Hepatocyte (in vitro differentiated cells): ENCODE results near the gene GALC. TPM values are rescaled to one million over a fixed set of nuclear protein-coding genes. Genes with fewer than 3 reads are reported as not detected.

Experiments
- DNase-seq: peaks from one replicate; pipeline ENCODE4 v3.0.0-alpha.2; 2016; ENCODE audit warnings: low spot score
- H2AFZ ChIP-seq: fragments of 200-600 bp; sonication (generic); 2 replicates; pipeline ENCODE4 v1.6.0; 2016; ENCODE audit warnings: antibody characterized with exemption, mild to moderate bottlenecking
- H3K27ac ChIP-seq: fragments of 200-600 bp; sonication (generic); 2 replicates; pipeline ENCODE4 v1.5.1; 2016; ENCODE audit warnings: mild to moderate bottlenecking
- H3K27me3 ChIP-seq: fragments of 200-600 bp; sonication (generic); 2 replicates; pipeline ENCODE4 v1.6.1; 2016
- H3K36me3 ChIP-seq: fragments of 200-600 bp; sonication (generic); replicated peaks from 2 replicates; pipeline ENCODE4 v1.5.1; 2016; ENCODE audit warnings: low read depth; ENCODE audit not compliant: insufficient read depth
- H3K4me1 ChIP-seq: fragments of 200-600 bp; sonication (generic); 2 replicates; pipeline ENCODE4 v1.5.1; 2016; ENCODE audit warnings: mild to moderate bottlenecking, moderate library complexity; ENCODE audit not compliant: insufficient read depth
- H3K4me2 ChIP-seq: fragments of 200-600 bp; sonication (generic); 2 replicates; pipeline ENCODE4 v1.6.0; 2016
- H3K4me3 ChIP-seq: fragments of 200-600 bp; sonication (generic); 2 replicates; pipeline ENCODE4 v1.5.1; 2016; ENCODE audit warnings: mild to moderate bottlenecking
- H3K79me2 ChIP-seq: fragments of 200-600 bp; sonication (generic); 2 replicates; pipeline ENCODE4 v1.6.0; 2017; ENCODE audit warnings: mild to moderate bottlenecking
- H3K9me2 ChIP-seq: fragments of 200-600 bp; sonication (generic); replicated peaks from 2 replicates; pipeline ENCODE4 v1.6.0; 2017; ENCODE audit warnings: mild to moderate bottlenecking; ENCODE audit not compliant: insufficient read depth
- H3K9me3 ChIP-seq: fragments of 200-600 bp; sonication (generic); 2 replicates; pipeline ENCODE4 v1.5.1; 2016; ENCODE audit warnings: low read depth, mild to moderate bottlenecking
- H4K20me1 ChIP-seq: fragments of 200-600 bp; sonication (generic); 2 replicates; pipeline ENCODE4 v1.6.0; 2016; ENCODE audit warnings: mild to moderate bottlenecking; ENCODE audit not compliant: insufficient read depth, poor library complexity, severe bottlenecking
- EZH2 ChIP-seq: fragments of 200-600 bp; sonication (generic); IDR thresholded peaks from 2 replicates; pipeline ENCODE4 v1.6.1; 2016; ENCODE audit warnings: antibody characterized with exemption, mild to moderate bottlenecking, borderline replicate concordance
- EZH2phosphoT487 ChIP-seq: fragments of 200-600 bp; sonication (generic); IDR thresholded peaks from one replicate; pipeline ENCODE4 v1.6.1; 2018; ENCODE audit warnings: antibody characterized with exemption, mild to moderate bottlenecking, low read depth, moderate library complexity; ENCODE audit not compliant: unreplicated experiment, severe bottlenecking
- WGBS: methylation state at CpG from one replicate; pipeline ENCODE4 v1.1.6; 2016; ENCODE audit warnings: low lambda C conversion rate; ENCODE audit errors: missing lambda C conversion rate; 5-methylcytosine and 5-hydroxymethylcytosine counted together
- polyA plus RNA-seq: library from polyadenylated mRNA; unstranded; fragments of >200 nt; fragmentation: Nextera tagmentation; extraction: Ambion mirVana; gene quantifications from 2 replicates; pipeline ENCODE4 v1.2.1, GENCODE V29; 2016
- small RNA-seq: library from RNA; depleted of rRNA; stranded (forward); fragments of <200 nt; gene quantifications from one replicate; pipeline ENCODE3, GENCODE V24; 2014
- total RNA-seq: library from RNA; depleted of rRNA; stranded (reverse); fragments of >200 nt; gene quantifications from 2 replicates; pipeline ENCODE4 v1.2.3, GENCODE V29; 2014
- TF ChIP-seq, protein P1 (sequence below): fragments of 200-600 bp; sonication (generic); IDR thresholded peaks from 2 replicates; pipeline ENCODE4 v1.5.1; 2016; ENCODE audit warnings: antibody characterized with exemption, mild to moderate bottlenecking; ENCODE audit not compliant: poor library complexity

GALC gene
- total and polyA plus RNA-seq, 2 experiments from 2014 or later: 23.0 to 47.5 TPM

DNA sequence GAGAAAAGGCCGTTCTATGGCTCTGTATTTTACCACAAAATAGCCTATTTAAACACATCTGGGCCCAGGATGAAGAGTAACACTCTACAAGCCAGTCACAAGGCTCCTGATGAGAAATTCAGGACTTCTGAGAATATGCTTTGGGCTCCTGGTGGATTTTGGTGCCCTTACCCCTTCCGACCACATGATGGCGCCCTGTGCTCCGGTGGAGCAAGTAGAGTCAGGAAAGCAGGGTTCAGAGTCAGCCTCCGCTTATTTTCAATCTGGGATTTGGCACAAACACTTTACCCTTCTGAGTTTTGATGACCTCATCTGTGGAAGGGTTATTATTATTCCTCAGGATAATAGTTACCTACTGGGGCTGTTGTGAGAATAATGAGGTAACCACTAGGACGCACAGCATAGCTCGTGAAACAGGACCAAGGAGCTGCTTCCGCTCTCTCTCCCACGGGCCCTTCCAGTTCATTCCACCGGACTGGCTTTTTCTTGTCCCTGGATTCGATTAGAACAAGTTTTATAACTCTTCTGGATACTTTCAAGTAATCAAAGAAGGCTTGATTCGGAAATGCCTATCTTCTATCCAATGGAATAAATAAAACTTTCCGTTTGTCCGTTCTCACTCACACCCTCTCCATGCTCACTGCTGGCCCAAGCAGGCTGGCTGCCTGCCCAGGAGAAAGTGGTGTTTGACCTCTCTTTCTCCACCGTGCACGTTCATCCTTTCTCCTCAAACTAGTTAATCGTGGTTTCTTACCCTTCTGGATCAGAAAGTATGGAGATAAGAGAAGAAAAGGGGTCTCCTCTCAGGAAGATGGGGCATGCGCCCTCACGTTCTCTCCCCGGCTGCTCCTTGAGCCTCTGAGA is 104.6 kb downstream of the GALC start:
- Histone ChIP-seq H3K4me1 (no peaks in the 10 kb centered on the region), H3K4me3 (no peak overlapping the region), H3K9me3 (no peaks in the 10 kb centered on the region), H3K27me3 (no peaks in the 10 kb centered on the region), H2AFZ (no peak overlapping the region), H3K36me3 (no peaks in the 10 kb centered on the region), H3K79me2 (no peaks in the 10 kb centered on the region), H3K4me2 (no peak overlapping the region), H4K20me1 (no peaks in the 10 kb centered on the region), H3K9me2 (no peaks in the 10 kb centered on the region), H3K27ac (no peak overlapping the region)
- TF ChIP-seq EZH2phosphoT487: no peak
- TF ChIP-seq, protein P1, sequence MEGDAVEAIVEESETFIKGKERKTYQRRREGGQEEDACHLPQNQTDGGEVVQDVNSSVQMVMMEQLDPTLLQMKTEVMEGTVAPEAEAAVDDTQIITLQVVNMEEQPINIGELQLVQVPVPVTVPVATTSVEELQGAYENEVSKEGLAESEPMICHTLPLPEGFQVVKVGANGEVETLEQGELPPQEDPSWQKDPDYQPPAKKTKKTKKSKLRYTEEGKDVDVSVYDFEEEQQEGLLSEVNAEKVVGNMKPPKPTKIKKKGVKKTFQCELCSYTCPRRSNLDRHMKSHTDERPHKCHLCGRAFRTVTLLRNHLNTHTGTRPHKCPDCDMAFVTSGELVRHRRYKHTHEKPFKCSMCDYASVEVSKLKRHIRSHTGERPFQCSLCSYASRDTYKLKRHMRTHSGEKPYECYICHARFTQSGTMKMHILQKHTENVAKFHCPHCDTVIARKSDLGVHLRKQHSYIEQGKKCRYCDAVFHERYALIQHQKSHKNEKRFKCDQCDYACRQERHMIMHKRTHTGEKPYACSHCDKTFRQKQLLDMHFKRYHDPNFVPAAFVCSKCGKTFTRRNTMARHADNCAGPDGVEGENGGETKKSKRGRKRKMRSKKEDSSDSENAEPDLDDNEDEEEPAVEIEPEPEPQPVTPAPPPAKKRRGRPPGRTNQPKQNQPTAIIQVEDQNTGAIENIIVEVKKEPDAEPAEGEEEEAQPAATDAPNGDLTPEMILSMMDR: peak; percentile 25
- 76% methylated on average over 20 of the region's 20 CpGs for WGBS
- DNase-seq: peak; percentile 12

DNA sequence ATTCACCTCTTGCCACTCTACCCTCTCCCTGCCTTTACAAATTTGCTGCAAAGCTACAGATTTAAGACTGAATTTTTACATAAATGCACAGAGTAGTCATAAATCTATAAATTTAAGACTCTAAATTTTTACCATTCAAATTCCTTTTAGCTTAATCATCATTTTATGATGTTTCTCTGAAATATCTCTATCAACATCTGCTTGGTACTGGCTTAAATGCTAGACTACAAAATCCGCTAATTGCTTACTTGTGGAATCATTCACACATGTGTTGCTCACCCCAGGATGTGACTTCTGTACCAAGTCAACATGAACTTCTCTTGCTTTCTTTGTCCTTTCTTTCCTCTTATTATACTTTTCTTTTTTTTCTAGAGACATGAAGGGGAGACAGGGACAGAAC is 109.2 kb downstream of the GALC start:
- Histone ChIP-seq H3K27ac (no peak overlapping the region), H3K4me2 (no peak overlapping the region), H4K20me1 (no peaks in the 10 kb centered on the region), H3K9me2 (no peaks in the 10 kb centered on the region), H2AFZ (no peak overlapping the region), H3K4me3 (no peak overlapping the region), H3K36me3 (no peaks in the 10 kb centered on the region), H3K4me1 (no peaks in the 10 kb centered on the region), H3K27me3 (no peaks in the 10 kb centered on the region), H3K9me3 (no peaks in the 10 kb centered on the region), H3K79me2 (no peaks in the 10 kb centered on the region)
- TF ChIP-seq EZH2: no peak
- TF ChIP-seq, protein P1: no peak
- TF ChIP-seq EZH2phosphoT487: no peak
- DNase-seq: no peak
- WGBS: 77% methylated on average over 1 of the region's 1 CpG

Small RNA genes within 50 kb of the gene (small RNA-seq; reads per million reads assigned to genes)
- not detected for gene RNU6-835P

Other genes starting within 250 kb of the GALC start
- 0.04 and 0.10 TPM in 2 replicates for gene GPR65, start 12.0 kb upstream of the GALC start, total RNA-seq
- 0.13 and 0.22 TPM in 2 replicates for gene GPR65, start 12.0 kb upstream of the GALC start, polyA plus RNA-seq